Prostate gland (tissue), 2 donors: ENCODE results near the gene C1orf50.

Experiments
- POLR2A ChIP-seq: fragments of 450-650 bp; IDR thresholded peaks from one replicate; pipeline ENCODE4 v1.6.1; 2016; ENCODE audit warnings: antibody characterized with exemption, mild to moderate bottlenecking
- POLR2AphosphoS5 ChIP-seq: sonication (generic); formaldehyde crosslinking; IDR thresholded peaks from one replicate; pipeline ENCODE4 v1.6.1; 2017; ENCODE audit warnings: antibody characterized with exemption
- TF ChIP-seq, protein P1 (sequence below), 4 experiments: fragments of 200-600 bp in 2 of 4; fragments of 450-650 bp in 2 of 4; sonication (generic) in 2 of 4; IDR thresholded peaks; 1 replicate in 3 of 4; 2 replicates in 1 of 4; pipeline ENCODE4 v1.5.1; 2016 to 2019; ENCODE audit warnings: antibody characterized with exemption in 4 of 4, mild to moderate bottlenecking in 2 of 4, moderate library complexity in 2 of 4

DNA sequence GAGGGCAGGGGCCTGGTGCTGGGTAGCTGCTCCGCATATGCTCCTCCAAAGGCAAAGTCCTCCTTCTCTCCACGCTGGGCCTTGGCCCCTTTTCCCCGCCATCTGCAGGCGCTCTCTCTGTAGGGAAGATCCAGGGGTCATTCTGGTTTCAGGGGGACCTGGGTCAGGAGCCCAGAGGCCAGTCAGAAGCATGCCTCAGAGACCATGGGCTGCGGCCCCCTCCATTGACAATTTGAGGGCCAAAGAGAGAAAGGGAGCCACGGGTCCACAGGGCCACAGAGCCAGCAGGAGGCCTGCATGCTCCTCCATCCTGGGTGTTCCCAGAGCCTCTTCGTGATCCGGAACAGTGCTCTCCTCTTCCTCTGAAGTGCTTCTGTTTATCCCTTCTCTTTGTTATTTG, 24.9 kb upstream of the C1orf50 start:
- TF ChIP-seq, protein P1, sequence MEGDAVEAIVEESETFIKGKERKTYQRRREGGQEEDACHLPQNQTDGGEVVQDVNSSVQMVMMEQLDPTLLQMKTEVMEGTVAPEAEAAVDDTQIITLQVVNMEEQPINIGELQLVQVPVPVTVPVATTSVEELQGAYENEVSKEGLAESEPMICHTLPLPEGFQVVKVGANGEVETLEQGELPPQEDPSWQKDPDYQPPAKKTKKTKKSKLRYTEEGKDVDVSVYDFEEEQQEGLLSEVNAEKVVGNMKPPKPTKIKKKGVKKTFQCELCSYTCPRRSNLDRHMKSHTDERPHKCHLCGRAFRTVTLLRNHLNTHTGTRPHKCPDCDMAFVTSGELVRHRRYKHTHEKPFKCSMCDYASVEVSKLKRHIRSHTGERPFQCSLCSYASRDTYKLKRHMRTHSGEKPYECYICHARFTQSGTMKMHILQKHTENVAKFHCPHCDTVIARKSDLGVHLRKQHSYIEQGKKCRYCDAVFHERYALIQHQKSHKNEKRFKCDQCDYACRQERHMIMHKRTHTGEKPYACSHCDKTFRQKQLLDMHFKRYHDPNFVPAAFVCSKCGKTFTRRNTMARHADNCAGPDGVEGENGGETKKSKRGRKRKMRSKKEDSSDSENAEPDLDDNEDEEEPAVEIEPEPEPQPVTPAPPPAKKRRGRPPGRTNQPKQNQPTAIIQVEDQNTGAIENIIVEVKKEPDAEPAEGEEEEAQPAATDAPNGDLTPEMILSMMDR (IDR thresholded peaks at IDR 0.05), result no peak
- TF ChIP-seq POLR2A (no peak), POLR2AphosphoS5 (no peak)
